Measurements from ENCODE around the gene MPRIP. TPM values are rescaled to one million over a fixed set of nuclear protein-coding genes. Genes with fewer than 3 reads are reported as not detected.
"Not testable (repeated sequence)": the region's sequence is repeated elsewhere in the genome, so short reads cannot be mapped to it uniquely, and the experiment has no call there.

MPRIP gene
- total RNA-seq, 2 donors from 2014 or later = 235 to 252 TPM

- Histone ChIP-seq H3K4me1 (ENCODE audit: control insufficient read depth in 1 of 2, low read depth in 2 of 2) (peaks cover 20 to 29% of the 10 kb centered on the region in 2 donors), H3K4me3 (no peak overlapping the region), H3K36me3 (peaks cover 62% of the 10 kb centered on the region), H3K27me3 (replicated peaks; ENCODE audit: insufficient read depth) (no peaks in the 10 kb centered on the region), H3K27ac (no peak overlapping the region), H3K9me3 (no peaks in the 10 kb centered on the region)
- DNase-seq (ENCODE audit: low spot score) (no peak), ATAC-seq (ENCODE audit: insufficient number of reproducible peaks, low FRiP score, low read depth) (no peak)
- no peak for TF ChIP-seq CTCF (IDR thresholded peaks at IDR 0.05)
Measured at GRCh38 chr17:17154981-17155380, 112.7 kb downstream of the MPRIP start.

GRCh38 chr17:17155568-17155967 is 113.3 kb downstream of the MPRIP start:
- H3K4me1 ChIP-seq (ENCODE audit: control insufficient read depth in 1 of 2, low read depth in 2 of 2) = peaks cover 19 to 29% of the 10 kb centered on the region in 2 donors
- H3K9me3 ChIP-seq = no peaks in the 10 kb centered on the region
- ATAC-seq (ENCODE audit: insufficient number of reproducible peaks, low FRiP score, low read depth) (no peak), DNase-seq (ENCODE audit: low spot score) (no peak)
- H3K27ac ChIP-seq = no peak overlapping the region
- H3K27me3 ChIP-seq (replicated peaks; ENCODE audit: insufficient read depth) = no peaks in the 10 kb centered on the region
- TF ChIP-seq CTCF (IDR thresholded peaks at IDR 0.05) = no peak
- no peak overlapping the region for H3K4me3 ChIP-seq
- H3K36me3 ChIP-seq = peaks cover 67% of the 10 kb centered on the region

- Histone ChIP-seq H3K27me3 (replicated peaks; ENCODE audit: insufficient read depth) (no peaks in the 10 kb centered on the region), H3K36me3 (peaks cover 73% of the 10 kb centered on the region), H3K4me1 (ENCODE audit: control insufficient read depth in 1 of 2, low read depth in 2 of 2) (peaks cover 15 to 28% of the 10 kb centered on the region in 2 donors), H3K27ac (no peak overlapping the region), H3K4me3 (no peak overlapping the region), H3K9me3 (no peaks in the 10 kb centered on the region)
- ATAC-seq (ENCODE audit: insufficient number of reproducible peaks, low FRiP score, low read depth) (no peak), DNase-seq (ENCODE audit: low spot score) (no peak)
- no peak for TF ChIP-seq CTCF (IDR thresholded peaks at IDR 0.05)
Measured at GRCh38 chr17:17156107-17156506, 113.8 kb downstream of the MPRIP start.

- no peak for ATAC-seq (ENCODE audit: insufficient number of reproducible peaks, low FRiP score, low read depth)
- Histone ChIP-seq H3K4me1 (ENCODE audit: control insufficient read depth in 1 of 2, low read depth in 2 of 2) (peaks cover 11 to 24% of the 10 kb centered on the region in 2 donors), H3K27me3 (replicated peaks; ENCODE audit: insufficient read depth) (no peaks in the 10 kb centered on the region), H3K4me3 (no peak overlapping the region), H3K27ac (no peak overlapping the region), H3K36me3 (peaks cover 76% of the 10 kb centered on the region), H3K9me3 (no peaks in the 10 kb centered on the region)
- no peak for TF ChIP-seq CTCF (IDR thresholded peaks at IDR 0.05)
- DNase-seq (ENCODE audit: low spot score) = no peak
Measured at GRCh38 chr17:17156511-17156910, 114.3 kb downstream of the MPRIP start.

GRCh38 chr17:17157041-17157440 is 114.8 kb downstream of the MPRIP start:
- Histone ChIP-seq H3K27ac (no peak overlapping the region), H3K9me3 (no peaks in the 10 kb centered on the region), H3K4me1 (ENCODE audit: control insufficient read depth in 1 of 2, low read depth in 2 of 2) (peaks cover 7 to 19% of the 10 kb centered on the region in 2 donors), H3K4me3 (no peak overlapping the region), H3K36me3 (peaks cover 81% of the 10 kb centered on the region), H3K27me3 (replicated peaks; ENCODE audit: insufficient read depth) (no peaks in the 10 kb centered on the region)
- DNase-seq (ENCODE audit: low spot score) (no peak), ATAC-seq (ENCODE audit: insufficient number of reproducible peaks, low FRiP score, low read depth) (no peak)
- no peak for TF ChIP-seq CTCF (IDR thresholded peaks at IDR 0.05)

- not testable (repeated sequence) for H3K4me1 ChIP-seq (ENCODE audit: control insufficient read depth in 1 of 2, low read depth in 2 of 2); ATAC-seq (ENCODE audit: insufficient number of reproducible peaks, low FRiP score, low read depth); H3K4me3 ChIP-seq; H3K9me3 ChIP-seq; H3K27me3 ChIP-seq (replicated peaks; ENCODE audit: insufficient read depth); DNase-seq (ENCODE audit: low spot score); H3K27ac ChIP-seq
- peaks cover 91% of the 10 kb centered on the region for H3K36me3 ChIP-seq
Measured at GRCh38 chr17:17158506-17158905, 116.2 kb downstream of the MPRIP start.
